Neutrophil (primary cell): ENCODE data around the gene MTX3.

ENCODE experiments used
- H3K27ac ChIP-seq: fragments of 200-600 bp; sonication (generic); 2 replicates; pipeline ENCODE4 v1.5.1; 2016; ENCODE audit warnings: mild to moderate bottlenecking, moderate library complexity
- H3K27me3 ChIP-seq: fragments of 200-600 bp; sonication (generic); 2 replicates; pipeline ENCODE4 v1.6.0; 2016; ENCODE audit warnings: mild to moderate bottlenecking
- H3K36me3 ChIP-seq: fragments of 200-600 bp; sonication (generic); 2 replicates; pipeline ENCODE4 v1.5.1; 2017
- H3K4me1 ChIP-seq, 2 experiments: fragments of 200-600 bp in 1 of 2; sonication (generic) in 1 of 2; 1 replicate in 1 of 2; 2 replicates in 1 of 2; pipeline versions ENCODE4 v1.5.1 to v1.6.1; 2013 to 2016; ENCODE audit warnings: low read depth in 1 of 2, low read length in 1 of 2, mild to moderate bottlenecking in 1 of 2, moderate library complexity in 1 of 2; ENCODE audit not compliant: control insufficient read depth in 1 of 2, insufficient read depth in 1 of 2
- H3K4me3 ChIP-seq, 2 experiments: fragments of 200-600 bp in 1 of 2; sonication (generic) in 1 of 2; 1 replicate in 1 of 2; 2 replicates in 1 of 2; pipeline ENCODE4 v1.5.1; 2013 to 2016; ENCODE audit warnings: low read depth in 1 of 2, low read length in 1 of 2, mild to moderate bottlenecking in 1 of 2, moderate library complexity in 1 of 2
- H3K9me3 ChIP-seq: fragments of 200-600 bp; sonication (generic); 2 replicates; pipeline ENCODE4 v1.5.1; 2016
- CTCF ChIP-seq: fragments of 200-600 bp; sonication (generic); IDR thresholded peaks from 2 replicates; pipeline ENCODE4 v1.5.1; 2016; ENCODE audit warnings: antibody characterized with exemption

MTX3 gene

GRCh38 chr5:79929095-79929494, 62.0 kb downstream of the MTX3 start:
- Histone ChIP-seq H3K36me3 (no peaks in the 10 kb centered on the region), H3K9me3 (no peaks in the 10 kb centered on the region)
- no peak for TF ChIP-seq CTCF

More at GRCh38 chr5:79929095-79929494, 62.0 kb downstream of the MTX3 start:
- H3K4me1 ChIP-seq, result no peaks in the 10 kb centered on the region
- H3K27me3 ChIP-seq, result peaks cover 13% of the 10 kb centered on the region
- H3K4me3 ChIP-seq, result no peak overlapping the region
- no peak overlapping the region for H3K27ac ChIP-seq
